AG04450 (cell line): ENCODE results near the gene WDR1. TPM values are rescaled to one million over a fixed set of nuclear protein-coding genes. Genes with fewer than 3 reads are reported as not detected.

Experiments
- CTCF ChIA-PET: fragments of 300-600, 350-600 bp; formaldehyde crosslinking; extraction: SDS; loops from one replicate; lab custom pipeline; 2022; ENCODE audit warnings: antibody characterized with exemption, inconsistent platforms; lab: Charles Lee
- POLR2A ChIA-PET: fragments of 350-600 bp; formaldehyde crosslinking; extraction: SDS; loops from one replicate; lab custom pipeline; 2021; ENCODE audit warnings: antibody characterized with exemption, inconsistent platforms; lab: Yijun Ruan, JAX
- DNase-seq: peaks from one replicate; pipeline ENCODE4 v3.0.0-alpha.2; 2011; ENCODE audit warnings: low read depth, low spot score
- H3K27ac ChIP-seq: one replicate; pipeline ENCODE4 v1.5.1; 2012; ENCODE audit warnings: low read depth, low read length, control low read depth
- H3K27me3 ChIP-seq: one replicate; pipeline ENCODE4 v1.6.0; 2012; ENCODE audit warnings: low read length; ENCODE audit not compliant: control insufficient read depth, insufficient read depth
- H3K4me3 ChIP-seq: 2 replicates; pipeline ENCODE4 v1.5.1; 2011; ENCODE audit warnings: mild to moderate bottlenecking, low read depth, low read length, control low read depth
- H3K9me3 ChIP-seq: 2 replicates; pipeline ENCODE4 v1.5.1; 2012; ENCODE audit warnings: low read length; ENCODE audit not compliant: control insufficient read depth, insufficient read depth
- polyA plus RNA-seq: library from polyadenylated mRNA; depleted of rRNA; stranded (reverse); fragments of >200 nt; gene quantifications from 2 replicates; pipeline ENCODE4 v1.2.3, GENCODE V29; 2011; rRNA removed
- small RNA-seq: library from RNA; depleted of rRNA; stranded (forward); fragments of <200 nt; gene quantifications from one replicate; pipeline ENCODE3, GENCODE V24; 2012; ENCODE audit warnings: low read depth; ENCODE audit not compliant: insufficient read length
- TF ChIP-seq, protein P1 (sequence below): IDR thresholded peaks from 2 replicates; pipeline ENCODE4 v1.5.1; 2011; ENCODE audit warnings: low read depth, low read length, control low read depth, inconsistent platforms

Gene WDR1
- polyA plus RNA-seq, 1 experiment: 735 TPM

DNA sequence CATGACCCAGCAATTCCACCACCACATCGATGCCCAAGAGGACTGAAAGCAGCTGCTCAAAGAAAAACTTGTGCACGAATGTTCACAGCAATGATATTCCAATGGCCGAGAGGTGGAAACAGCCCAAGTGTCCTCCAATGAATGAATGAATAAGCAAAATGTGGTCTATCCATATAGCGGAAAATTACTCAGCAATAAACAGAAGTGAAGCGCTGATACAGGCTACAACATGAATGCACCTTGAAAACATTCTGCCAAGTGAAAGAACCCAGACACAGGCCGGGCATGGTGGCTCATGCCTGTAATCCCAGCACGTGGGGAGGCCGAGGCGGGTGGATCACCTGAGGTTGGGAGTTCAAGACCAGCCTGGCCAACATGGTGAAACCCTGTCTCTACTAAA, 90.1 kb downstream of the WDR1 start:
- ChIA-PET POLR2A (interaction anchor here (0.5 kb wide), 1 partner anchor 9 kb away, joined by 3 read pairs; no protein-coding TSS in a partner anchor), CTCF (interaction anchor here (1.6 kb wide), 1 partner anchor 12 kb away, joined by 4 read pairs; no protein-coding TSS in a partner anchor)
- Histone ChIP-seq H3K27ac (no peak overlapping the region), H3K4me3 (no peak overlapping the region), H3K9me3 (no peaks in the 10 kb centered on the region), H3K27me3 (peaks cover 5% of the 10 kb centered on the region)
- TF ChIP-seq, protein P1, sequence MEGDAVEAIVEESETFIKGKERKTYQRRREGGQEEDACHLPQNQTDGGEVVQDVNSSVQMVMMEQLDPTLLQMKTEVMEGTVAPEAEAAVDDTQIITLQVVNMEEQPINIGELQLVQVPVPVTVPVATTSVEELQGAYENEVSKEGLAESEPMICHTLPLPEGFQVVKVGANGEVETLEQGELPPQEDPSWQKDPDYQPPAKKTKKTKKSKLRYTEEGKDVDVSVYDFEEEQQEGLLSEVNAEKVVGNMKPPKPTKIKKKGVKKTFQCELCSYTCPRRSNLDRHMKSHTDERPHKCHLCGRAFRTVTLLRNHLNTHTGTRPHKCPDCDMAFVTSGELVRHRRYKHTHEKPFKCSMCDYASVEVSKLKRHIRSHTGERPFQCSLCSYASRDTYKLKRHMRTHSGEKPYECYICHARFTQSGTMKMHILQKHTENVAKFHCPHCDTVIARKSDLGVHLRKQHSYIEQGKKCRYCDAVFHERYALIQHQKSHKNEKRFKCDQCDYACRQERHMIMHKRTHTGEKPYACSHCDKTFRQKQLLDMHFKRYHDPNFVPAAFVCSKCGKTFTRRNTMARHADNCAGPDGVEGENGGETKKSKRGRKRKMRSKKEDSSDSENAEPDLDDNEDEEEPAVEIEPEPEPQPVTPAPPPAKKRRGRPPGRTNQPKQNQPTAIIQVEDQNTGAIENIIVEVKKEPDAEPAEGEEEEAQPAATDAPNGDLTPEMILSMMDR: no peak
- no peak for DNase-seq

- CTCF ChIA-PET: interaction anchor here (1.6 kb wide), 1 partner anchor 11 kb away, joined by 4 read pairs; no protein-coding TSS in a partner anchor
- POLR2A ChIA-PET: no interaction called here
- TF ChIP-seq, protein P1: no peak
Observed at GRCh38 chr4:10025230-10025806, 91.3 kb downstream of the WDR1 start.

More at GRCh38 chr4:10025230-10025806, 91.3 kb downstream of the WDR1 start:
- no peak overlapping the region for H3K4me3 ChIP-seq
- H3K27ac ChIP-seq: no peak overlapping the region
- DNase-seq: no peak
- H3K27me3 ChIP-seq: peaks cover 3% of the 10 kb centered on the region
- no peaks in the 10 kb centered on the region for H3K9me3 ChIP-seq

Small RNAs within 50 kb of the gene (small RNA-seq; reads per million reads assigned to genes)
- gene AC093664.1 (not detected), gene MIR3138 (not detected), gene RNA5SP155 (not detected)

Other genes starting within 250 kb of the WDR1 start
- gene SLC2A9, start 95.3 kb downstream of the WDR1 start, polyA plus RNA-seq: 2.4 and 3.0 TPM in 2 replicates